Ecto neural progenitor cell (in vitro differentiated cells): Measurements from ENCODE around the gene RAB24.
"Not testable (repeated sequence)": the region's sequence is repeated elsewhere in the genome, so short reads cannot be mapped to it uniquely, and the experiment has no call there.

Source experiments
- DNase-seq: peaks from one replicate; pipeline ENCODE4 v3.0.0-alpha.2; 2018; ENCODE audit warnings: low spot score

The RAB24 gene

DNA sequence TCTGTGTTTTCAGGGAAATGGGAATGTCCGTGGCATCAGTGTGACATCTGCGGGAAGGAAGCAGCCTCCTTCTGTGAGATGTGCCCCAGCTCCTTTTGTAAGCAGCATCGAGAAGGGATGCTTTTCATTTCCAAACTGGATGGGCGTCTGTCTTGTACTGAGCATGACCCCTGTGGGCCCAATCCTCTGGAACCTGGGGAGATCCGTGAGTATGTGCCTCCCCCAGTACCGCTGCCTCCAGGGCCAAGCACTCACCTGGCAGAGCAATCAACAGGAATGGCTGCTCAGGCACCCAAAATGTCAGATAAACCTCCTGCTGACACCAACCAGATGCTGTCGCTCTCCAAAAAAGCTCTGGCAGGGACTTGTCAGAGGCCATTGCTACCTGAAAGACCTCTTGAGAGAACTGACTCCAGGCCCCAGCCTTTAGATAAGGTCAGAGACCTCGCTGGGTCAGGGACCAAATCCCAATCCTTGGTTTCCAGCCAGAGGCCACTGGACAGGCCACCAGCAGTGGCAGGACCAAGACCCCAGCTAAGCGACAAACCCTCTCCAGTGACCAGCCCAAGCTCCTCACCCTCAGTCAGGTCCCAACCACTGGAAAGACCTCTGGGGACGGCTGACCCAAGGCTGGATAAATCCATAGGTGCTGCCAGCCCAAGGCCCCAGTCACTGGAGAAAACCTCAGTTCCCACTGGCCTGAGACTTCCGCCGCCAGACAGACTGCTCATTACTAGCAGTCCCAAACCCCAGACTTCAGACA is 9.5 kb downstream of the RAB24 start:
- DNase-seq, result no peak

DNA sequence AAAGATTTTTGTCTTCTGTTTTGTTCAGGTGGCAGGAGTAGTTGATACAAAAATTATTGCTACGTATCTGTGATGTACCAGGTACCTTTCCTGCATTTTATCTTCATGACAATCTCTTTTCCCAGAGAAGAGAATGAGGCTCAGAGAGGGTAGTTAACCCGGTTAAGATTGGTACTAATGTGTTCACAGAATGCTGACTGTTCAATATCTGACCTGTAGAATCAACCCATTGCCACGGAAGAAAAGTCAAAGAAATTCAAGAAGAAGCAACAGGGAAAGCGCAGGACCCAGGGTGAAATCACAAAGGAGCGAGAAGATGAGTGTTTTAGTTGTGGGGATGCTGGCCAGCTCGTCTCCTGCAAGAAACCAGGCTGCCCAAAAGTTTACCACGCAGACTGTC is 11.8 kb downstream of the RAB24 start:
- DNase-seq, result no peak

DNA sequence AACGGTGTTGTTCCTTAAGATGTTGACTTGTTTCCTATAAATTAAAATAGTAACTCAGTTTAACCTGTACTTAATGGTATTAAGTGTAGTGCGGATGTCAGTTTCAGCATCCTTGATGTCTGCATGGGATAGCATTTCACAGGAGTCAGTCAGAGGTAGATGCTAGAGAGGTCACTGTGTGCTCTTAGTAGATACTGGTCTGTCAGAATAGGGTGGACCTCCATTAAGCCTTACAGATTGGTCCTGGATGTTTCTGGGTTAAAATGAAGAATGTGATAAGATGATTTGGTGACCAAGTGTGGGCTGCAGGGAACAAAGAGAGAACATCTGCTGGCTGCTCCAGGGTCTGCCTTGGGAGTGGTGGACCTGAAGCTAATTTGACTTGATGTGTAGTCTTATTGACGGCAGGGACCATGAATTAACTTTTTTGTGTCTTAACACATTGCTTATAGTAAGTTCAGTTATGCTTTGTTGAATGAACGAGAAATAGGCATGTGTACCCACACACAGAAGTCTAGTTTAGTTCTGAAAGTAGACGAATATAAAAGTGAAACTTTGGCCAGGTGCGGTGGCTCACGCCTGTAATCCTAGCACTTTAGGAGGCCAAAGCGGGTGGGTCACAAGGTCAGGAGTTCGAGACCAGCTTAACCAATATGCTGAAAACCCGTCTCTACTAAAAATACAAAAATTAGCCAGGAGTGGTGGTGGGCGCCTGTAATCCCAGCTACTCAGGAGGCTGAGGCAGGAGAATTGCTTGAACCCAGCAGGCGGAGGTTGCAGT is 12.5 kb downstream of the RAB24 start:
- no peak for DNase-seq

DNA sequence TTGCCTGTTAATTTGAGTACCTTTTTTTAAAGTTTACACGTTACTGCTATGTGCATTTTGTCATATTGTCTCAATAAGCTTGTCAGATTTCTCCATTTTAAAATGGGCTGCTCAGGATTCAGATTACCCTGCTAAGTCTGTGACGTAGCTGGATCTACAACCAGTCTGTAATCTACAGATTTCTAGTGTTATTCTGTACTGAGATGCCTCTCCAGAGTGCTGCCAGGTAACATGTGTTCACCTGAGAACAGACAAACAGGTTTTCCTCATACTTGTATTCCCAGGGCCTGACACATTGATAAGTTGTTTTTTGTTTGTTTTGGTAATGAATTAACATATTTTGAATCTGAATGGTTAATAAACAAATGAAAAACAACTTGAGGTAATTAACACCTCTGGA is 15.3 kb downstream of the RAB24 start:
- DNase-seq, result no peak

DNA sequence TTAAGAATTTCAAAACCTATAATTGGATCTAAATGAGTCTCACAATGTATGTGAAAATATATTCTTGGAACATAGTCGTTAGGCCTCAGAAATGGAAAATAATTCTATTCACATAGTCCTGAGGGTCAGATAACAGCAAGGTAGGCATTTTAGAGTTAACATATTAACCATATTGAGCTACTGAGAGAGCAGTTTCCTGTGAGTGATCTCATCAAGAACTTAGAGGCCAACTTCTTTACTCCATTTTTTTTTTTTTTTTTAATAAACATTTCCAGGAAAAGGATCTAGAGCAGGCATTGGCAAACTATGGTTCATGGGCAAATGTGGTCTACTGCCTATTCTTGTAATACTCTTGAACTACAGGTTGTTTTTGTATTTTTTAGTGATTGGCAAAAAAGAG is 26.6 kb downstream of the RAB24 start:
- no peak for DNase-seq

DNA sequence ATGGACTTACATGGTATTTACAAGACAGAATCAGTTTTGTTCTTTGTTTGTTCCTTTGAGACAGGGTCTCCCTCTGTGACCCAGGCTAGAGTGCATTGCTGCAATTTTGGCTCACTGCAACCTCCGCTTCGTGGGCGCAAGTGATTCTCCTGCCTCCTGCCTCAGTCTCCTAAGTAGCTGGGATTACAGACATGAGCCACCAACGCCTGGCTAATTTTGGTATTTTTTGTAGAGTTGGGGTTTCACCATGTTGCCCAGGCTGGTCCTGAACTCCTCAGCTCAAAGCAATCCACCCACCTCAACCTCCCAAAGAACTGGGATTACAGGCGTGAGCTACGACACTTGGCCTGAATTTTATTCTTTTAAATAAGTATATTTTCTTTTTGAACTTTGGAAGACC is 27.6 kb downstream of the RAB24 start:
- no peak for DNase-seq

DNA sequence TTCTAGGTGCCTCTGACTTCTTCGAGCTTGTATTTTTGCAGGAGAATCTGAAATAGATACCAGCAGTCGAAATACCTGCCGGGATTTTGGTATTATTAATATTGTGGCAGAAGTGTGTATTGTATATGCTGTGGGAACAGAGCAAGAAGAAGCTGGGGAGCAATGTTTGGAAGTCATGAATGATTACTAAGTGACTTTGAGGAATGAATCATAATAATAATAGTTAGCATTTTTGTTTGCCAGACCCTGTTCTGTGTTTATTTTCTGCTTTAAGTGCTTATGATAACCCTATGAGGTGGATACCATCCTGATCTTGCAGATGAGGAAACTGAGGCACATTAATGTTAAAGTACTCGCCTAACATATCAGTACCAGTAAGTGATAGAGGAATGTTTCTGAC is 32.4 kb downstream of the RAB24 start:
- DNase-seq, result no peak

DNA sequence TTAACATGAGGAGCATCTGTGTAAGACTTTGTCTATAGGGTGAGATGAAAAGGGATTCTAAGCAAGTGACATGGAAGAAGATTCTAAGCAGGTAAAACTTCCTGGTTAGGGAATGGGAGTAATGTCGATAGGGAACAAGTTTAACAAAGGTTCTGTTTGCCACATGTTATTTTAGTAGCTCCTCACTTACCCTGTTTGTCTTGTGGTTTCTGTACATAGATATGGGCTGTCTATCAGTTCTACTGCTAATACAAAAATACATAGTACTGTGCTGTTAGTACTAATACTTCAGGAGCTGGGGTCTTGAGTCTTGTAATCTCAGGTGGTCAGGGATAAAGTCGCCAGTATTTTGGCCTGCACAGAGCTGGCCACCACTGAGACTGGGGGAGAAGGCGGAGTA is 32.9 kb downstream of the RAB24 start:
- no peak for DNase-seq

DNA sequence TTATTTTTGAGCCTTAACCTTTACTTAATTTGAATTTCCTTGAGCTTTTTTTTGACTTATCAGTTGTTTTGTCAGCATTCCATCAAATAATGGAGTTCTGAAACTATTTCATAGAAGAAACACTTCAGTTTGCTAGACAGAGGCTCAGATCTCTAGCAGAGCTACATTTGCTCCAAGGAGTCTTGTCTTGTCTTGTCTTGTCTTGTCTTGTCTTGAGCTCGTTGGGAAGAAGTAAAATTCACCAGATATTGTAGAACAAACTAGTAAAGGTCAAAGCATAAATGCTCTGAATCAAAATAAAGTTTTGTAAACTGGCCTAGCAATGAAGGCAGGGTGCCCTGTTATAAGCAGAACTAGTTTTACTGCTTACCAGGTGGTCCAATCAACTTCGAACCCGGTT is 33.5 kb downstream of the RAB24 start:
- DNase-seq, result no peak

DNA sequence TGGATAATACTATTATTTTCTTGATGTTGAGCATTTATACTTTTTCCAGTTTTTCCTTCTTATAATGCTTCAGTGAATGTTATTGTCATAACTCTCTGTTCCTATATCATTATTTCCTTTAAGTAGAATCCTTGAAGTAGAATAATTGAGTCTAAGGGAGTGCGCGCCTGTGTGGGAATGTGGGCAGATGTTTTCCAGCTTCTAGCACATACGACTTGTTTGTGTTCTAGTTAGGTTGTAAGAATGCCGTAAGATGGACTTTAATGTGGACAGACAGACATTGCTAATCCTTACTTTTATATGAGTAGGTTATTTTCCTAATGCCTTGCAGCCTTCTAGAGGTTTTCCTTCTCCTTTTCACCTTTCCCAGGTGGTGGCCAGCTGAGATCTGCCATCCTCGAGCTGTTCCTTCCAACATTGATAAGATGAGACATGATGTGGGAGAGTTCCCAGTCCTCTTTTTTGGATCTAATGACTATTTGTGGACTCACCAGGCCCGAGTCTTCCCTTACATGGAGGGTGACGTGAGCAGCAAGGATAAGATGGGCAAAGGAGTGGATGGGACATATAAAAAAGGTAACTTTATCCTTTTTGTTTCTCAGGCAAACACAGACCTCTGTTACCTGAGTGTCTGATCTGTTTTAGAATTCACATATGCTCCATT is 34.2 kb downstream of the RAB24 start:
- DNase-seq, result no peak

DNA sequence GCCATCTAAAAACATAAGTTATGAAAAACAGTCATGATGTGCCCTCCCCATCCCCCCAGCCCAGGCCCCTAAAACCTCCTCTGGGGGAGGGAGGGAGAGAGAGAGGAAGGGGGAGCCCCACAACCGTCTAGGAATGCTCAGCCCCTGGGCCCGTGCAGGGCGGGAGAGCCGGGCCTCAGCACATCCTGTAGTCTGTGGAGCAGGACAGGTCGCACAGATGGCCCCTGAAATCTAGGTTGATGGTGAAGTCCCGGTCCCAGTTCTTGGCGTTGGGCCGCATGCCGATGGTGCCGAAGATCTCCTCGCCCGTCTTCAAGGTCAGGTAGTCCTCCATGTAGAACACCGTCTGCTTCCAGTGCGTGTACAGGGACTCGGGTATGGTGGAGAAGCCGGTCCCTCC is 38.1 kb downstream of the RAB24 start:
- no peak for DNase-seq

DNA sequence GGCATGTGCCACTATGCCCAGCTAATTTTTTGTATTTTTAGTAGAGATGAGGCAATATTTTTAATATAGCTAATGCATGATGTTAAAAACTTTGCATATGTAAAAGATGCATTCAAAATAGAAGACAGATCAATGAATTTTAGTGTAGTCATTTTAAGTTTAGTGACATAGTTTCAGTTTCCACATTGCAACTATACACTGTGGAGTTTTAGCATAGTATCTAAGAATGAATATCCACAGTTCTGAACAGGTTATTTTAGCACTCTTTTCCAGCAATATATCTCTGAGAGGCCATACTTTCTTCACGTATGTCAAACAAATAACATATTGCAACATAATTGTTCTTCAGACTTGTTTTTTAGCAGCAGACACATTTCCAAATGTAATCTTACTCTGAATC is 39.3 kb downstream of the RAB24 start:
- DNase-seq, result no peak

DNA sequence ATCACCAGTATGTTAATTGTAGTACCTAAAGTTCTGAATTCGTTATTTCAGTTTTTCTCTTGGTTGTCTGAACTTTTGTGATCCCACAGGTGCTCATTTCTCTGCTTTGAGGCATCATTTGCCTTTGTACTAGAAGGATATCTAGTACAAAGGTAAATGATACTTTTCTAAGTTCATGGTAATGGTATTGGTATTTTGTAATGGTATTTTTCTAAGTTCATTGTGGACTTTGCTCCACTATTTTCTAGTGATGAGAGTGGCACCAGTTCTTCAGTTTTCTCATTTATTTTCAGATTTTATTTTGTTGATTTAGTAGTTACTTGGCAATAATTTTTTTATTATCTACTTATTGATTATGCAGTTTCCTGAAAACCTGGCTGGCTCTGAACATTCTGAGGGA is 42.0 kb downstream of the RAB24 start:
- no peak for DNase-seq

DNA sequence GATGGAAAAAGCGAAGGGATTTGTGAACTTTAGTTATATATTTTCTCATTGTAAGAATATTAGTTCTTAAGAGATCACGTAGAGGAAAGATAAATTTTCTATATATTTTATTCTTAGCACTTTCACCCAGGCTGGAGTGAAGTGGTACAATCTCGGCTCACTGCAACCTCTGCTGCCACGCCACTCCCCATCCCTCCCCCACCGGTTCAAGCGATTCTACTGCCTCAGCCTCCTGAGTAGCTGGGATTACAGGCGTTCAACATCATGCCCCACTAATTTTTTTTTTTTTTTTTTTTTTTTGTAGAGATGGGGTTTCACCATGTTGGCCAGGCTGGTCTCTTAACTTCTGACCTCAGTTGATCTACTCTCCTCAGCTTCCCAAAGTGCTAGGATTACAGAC is 42.6 kb downstream of the RAB24 start:
- no peak for DNase-seq

DNA sequence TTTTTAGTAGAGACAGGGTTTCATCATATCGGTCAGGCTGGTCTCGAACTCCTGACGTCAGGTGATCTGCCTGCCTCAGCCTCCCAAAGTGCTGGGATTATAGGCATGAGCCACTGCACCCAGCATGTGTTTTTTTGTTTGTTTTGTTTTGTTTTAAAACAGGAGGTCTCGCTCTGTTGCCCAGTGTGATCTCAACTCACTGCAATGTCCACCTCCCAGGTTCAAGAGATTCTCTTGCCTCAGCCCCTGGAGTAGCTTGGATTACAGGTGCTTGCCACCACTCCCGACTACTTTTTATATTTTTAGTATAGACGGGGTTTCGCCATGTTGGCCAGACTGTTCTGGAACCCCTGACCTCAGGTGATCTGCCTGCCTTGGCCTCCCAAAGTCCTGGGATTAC is 44.8 kb downstream of the RAB24 start:
- DNase-seq, result not testable (repeated sequence)

DNA sequence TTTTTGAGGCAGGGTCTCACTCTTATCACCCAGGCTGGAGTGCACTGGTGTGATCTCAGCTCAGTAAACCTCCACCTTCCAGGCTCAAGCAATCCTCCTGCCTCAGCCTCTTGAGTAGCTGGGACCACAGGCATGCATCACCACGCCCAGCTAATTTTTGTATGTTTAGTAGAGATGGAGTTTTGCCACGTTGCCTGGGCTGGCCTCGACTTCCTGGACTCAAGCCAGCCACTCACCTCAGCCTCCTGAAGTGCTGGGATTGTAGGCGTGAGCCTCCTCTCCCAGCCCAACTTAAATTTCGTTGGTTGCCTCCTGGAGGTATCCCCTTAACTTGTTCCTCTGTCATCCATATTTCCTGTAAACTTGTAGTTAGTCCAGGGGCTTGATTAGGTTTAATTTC is 47.2 kb downstream of the RAB24 start:
- DNase-seq, result no peak

DNA sequence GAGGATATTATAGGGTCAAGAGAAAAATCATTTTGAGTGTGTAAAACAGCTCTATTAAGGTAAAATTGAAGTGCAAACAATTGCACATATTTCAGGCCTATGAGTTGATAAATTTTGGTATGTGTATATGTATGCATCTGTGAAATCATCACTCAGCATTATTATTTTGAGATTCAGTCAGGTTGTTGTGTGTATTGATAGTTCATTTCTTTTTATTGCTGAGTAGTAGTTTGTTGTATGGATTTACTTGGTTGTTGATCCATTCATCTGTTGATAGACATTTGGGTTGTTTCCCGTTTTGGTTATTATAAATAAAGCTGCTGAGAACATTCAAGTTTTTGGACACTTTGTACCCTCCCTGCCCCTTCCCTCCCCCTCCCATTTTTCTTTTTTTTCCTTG is 50.3 kb downstream of the RAB24 start:
- no peak for DNase-seq
